ENCODE results near the gene FUCA1.

DNA sequence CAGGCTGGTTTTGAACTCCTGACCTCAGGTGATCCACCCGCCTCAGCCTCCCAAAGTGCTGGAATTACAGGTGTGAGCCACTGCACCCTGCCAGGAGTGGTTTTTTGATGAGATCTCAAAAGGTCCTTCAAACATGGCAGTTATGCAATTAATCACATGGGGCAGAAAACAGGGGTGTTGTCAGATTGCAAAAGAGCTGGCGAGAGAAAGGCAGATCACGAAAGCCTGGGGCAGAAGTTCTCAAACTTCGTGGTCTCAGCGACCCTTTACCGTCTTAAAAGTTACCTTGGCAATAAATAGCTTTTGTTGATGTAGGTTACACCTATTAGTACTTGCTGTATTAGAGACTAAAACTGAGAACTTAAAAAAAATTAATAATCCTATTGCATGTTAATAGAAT is 29.0 kb upstream of the FUCA1 start:
- no peak for TF ChIP-seq EZH2 (IDR thresholded peaks at IDR 0.05; ENCODE audit: insufficient read depth, poor library complexity, severe bottlenecking)
- TF ChIP-seq EZH2phosphoT487 (IDR thresholded peaks at IDR 0.05; ENCODE audit: insufficient read depth, low read depth): no peak
